ENCODE measurements around the gene FCN3. TPM values are rescaled to one million over a fixed set of nuclear protein-coding genes. Genes with fewer than 3 reads are reported as not detected.

FCN3 gene
- total RNA-seq, 1 donor from 2014 or later = 13.2 TPM

DNA sequence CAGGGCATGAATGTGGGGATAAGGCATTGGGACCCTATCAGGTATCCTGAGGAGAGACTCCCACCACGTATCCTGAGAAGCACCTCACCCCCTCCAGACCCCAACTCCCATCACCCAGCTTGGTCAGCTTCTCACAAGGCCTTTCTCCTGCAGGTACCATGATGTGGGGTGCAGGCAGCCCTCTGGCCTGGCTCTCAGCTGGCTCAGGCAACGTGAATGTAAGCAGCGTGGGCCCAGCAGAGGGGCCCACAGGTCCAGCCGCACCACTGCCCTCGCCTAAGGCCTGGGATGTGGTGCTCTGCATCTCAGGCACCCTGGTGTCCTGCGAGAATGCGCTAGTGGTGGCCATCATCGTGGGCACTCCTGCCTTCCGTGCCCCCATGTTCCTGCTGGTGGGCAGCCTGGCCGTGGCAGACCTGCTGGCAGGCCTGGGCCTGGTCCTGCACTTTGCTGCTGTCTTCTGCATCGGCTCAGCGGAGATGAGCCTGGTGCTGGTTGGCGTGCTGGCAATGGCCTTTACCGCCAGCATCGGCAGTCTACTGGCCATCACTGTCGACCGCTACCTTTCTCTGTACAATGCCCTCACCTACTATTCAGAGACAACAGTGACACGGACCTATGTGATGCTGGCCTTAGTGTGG is 19.1 kb upstream of the FCN3 start:
- Histone ChIP-seq H3K27ac (no peak overlapping the region), H3K36me3 (no peaks in the 10 kb centered on the region), H3K4me1 (peaks cover 13 to 14% of the 10 kb centered on the region in 2 donors), H3K27me3 (no peaks in the 10 kb centered on the region), H3K9me3 (no peaks in the 10 kb centered on the region), H3K4me3 (no peak overlapping the region)
- intact Hi-C loops (cut with DNase I) = loop anchor here (2.0 to 10.0 kb wide), 2 partner anchors 269 to 279 kb away; no protein-coding TSS in a partner anchor
- no peak for DNase-seq (ENCODE audit: low spot score in 2 of 2)
- TF ChIP-seq, protein P1, sequence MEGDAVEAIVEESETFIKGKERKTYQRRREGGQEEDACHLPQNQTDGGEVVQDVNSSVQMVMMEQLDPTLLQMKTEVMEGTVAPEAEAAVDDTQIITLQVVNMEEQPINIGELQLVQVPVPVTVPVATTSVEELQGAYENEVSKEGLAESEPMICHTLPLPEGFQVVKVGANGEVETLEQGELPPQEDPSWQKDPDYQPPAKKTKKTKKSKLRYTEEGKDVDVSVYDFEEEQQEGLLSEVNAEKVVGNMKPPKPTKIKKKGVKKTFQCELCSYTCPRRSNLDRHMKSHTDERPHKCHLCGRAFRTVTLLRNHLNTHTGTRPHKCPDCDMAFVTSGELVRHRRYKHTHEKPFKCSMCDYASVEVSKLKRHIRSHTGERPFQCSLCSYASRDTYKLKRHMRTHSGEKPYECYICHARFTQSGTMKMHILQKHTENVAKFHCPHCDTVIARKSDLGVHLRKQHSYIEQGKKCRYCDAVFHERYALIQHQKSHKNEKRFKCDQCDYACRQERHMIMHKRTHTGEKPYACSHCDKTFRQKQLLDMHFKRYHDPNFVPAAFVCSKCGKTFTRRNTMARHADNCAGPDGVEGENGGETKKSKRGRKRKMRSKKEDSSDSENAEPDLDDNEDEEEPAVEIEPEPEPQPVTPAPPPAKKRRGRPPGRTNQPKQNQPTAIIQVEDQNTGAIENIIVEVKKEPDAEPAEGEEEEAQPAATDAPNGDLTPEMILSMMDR (IDR thresholded peaks at IDR 0.05) = no peak

DNA sequence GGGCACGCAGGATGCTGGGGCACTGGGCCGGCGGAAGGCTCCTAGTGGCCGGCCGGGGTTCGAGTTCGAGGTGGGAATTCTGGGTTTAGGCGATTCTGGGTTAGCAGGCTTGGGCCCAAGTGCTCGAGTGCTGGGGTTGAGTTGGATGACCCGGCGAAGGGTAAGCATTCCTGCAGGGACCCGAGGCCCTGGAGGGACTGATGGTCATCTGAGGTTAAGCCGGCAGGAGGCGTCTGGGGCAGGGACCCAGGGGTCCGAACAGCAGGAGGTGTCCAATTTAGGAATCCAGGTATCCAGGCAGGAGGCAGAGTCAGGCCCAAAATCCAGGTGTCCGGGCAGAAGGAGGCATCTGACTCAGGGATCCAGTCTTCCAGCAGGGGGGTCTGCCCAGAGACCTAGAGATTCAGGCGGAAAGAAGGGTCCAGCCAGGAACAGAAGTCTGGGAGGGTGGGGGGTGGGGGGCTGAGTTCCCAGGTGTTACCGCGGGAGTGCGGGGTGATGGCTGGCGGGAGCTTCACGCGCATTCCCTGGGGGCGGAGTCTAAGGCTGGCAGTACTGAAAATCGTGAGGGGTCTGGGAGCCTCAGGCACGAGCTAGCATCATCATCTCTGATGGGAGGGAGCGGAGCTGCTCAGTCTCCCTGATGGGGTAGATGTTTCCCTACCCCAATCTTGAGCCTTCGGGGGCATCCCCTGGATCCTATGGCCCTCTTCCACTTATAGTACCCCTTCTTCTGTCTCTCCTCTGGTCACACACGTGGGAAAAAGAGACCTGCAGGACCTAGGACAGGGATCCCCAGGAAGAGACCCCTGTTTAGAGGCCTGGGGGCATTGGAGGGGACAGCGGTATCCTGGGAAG is 18.4 kb upstream of the FCN3 start:
- TF ChIP-seq, protein P1 (IDR thresholded peaks at IDR 0.05) = peak in 2 of 3 experiments; percentile 12 to 16
- Histone ChIP-seq H3K27me3 (no peaks in the 10 kb centered on the region), H3K36me3 (no peaks in the 10 kb centered on the region), H3K27ac (peak overlapping the region; percentile 36 to 56), H3K4me3 (peak overlapping the region; percentile 52 to 74), H3K9me3 (no peaks in the 10 kb centered on the region), H3K4me1 (peaks cover 13 to 14% of the 10 kb centered on the region in 2 donors)
- DNase-seq (ENCODE audit: low spot score in 2 of 2) = no peak
- intact Hi-C loops (cut with DNase I) = loop anchor here (1.0 to 10.0 kb wide), 3 partner anchors 28 to 278 kb away; no protein-coding TSS in a partner anchor

DNA sequence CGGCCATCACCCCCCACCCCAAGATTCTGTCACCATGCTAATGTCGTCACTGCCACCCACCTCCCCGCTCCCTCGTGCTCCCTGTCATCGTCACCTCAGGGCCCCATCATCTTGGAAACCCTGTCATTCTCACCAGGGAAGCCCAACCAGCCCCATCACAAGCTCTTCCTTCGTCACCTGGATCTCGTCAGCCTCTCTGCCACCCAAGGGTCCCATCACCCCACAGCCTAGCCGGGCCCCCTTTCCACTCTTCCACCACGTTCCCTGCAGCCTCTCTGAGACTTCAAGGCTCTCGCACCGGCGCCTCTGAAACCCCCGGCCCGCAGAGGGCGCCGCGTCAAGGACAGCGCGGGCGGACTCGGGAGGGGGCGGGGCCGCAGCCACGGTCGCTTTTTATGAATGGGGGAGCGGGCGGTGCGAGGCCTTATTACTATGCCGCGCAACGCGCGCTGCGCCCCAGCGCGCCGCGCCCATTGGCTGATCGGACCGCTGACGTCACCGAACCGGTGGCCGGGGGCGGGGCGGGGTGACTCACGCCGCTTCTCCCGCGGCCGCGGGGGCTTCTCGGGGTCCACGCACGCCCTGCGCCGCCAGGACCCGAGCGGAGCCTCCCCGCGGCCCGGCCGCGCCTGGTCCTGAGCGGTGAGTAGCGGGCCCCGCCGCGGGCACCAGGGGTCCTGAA is 17.6 kb upstream of the FCN3 start, which contains the start of gene GPR3:
Gene GPR3, plus strand, starts transcription at position 527 of the 682 bp plus-strand sequence. CDS start 1,177 bp downstream, outside the sequence.
- TF ChIP-seq, protein P1 (IDR thresholded peaks at IDR 0.05) = peak; percentile 55 to 75 (median 65)
- intact Hi-C loops (cut with DNase I) = loop anchor here (1.0 to 10.0 kb wide), 3 partner anchors 27 to 277 kb away; no protein-coding TSS in a partner anchor
- Histone ChIP-seq H3K27ac (peak within 1 kb of the TSS; percentile 36 to 56), H3K9me3 (no peaks in the 10 kb centered on the region), H3K36me3 (no peaks in the 10 kb centered on the region), H3K4me3 (peak within 1 kb of the TSS; percentile 52 to 74), H3K27me3 (no peaks in the 10 kb centered on the region), H3K4me1 (peaks cover 13 to 14% of the 10 kb centered on the region in 2 donors)
- DNase-seq (ENCODE audit: low spot score in 2 of 2) = peak; percentile 71 to 95

DNA sequence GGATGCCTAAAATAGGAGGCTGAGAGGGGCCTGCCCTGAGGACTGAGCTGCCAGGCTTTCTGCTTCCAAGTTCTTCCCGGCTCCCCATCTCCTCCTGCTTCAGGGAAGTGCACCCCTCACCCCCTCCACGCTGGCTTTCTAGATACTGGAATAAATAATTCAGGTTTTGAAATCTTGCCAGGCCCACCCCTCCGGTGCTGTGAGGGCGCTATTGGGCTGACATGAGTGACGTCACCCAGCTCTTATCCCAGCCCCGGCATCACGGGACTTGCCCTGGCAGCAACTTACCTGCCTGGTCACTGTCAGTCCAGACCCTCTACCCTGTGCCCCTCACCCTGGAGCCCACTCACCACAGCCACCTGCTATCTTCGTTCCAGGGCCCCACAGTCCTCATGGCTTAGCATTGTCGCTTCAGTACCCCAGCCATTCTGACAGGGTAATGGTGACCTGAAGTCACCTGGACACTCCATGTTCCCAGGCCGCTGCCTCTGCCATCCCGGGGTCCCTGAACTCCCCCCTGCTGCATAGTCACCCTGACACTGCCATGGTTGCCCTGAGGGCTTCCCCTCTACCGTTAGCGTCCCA is 17.0 kb upstream of the FCN3 start:
- TF ChIP-seq, protein P1 (IDR thresholded peaks at IDR 0.05) = no peak
- intact Hi-C loops (cut with DNase I) = loop anchor here (1.0 to 10.0 kb wide), 3 partner anchors 26 to 277 kb away; no protein-coding TSS in a partner anchor
- H3K36me3 ChIP-seq = no peaks in the 10 kb centered on the region

More for the DNA sequence above, 17.0 kb upstream of the FCN3 start:
- Histone ChIP-seq H3K27me3 (no peaks in the 10 kb centered on the region), H3K27ac (no peak overlapping the region), H3K4me3 (peak overlapping the region; percentile 52 to 74), H3K4me1 (peaks cover 13 to 14% of the 10 kb centered on the region in 2 donors), H3K9me3 (no peaks in the 10 kb centered on the region)
- DNase-seq (ENCODE audit: low spot score in 2 of 2) = peak; percentile 30 to 76
